CD4-positive, alpha-beta T cell (primary cell): ENCODE data around the gene ARID1B. TPM values are rescaled to one million over a fixed set of nuclear protein-coding genes. Genes with fewer than 3 reads are reported as not detected.

Experiments
- ATAC-seq: fragments of 200-7000 bp; cut with Tn5 transposase; one replicate; pipeline ENCODE4 v1.10.0; 2022; ENCODE audit warnings: mild to moderate bottlenecking; ENCODE audit not compliant: poor library complexity
- CTCF ChIA-PET: fragments of 350-600 bp; sonication (Branson Sonifier 250); formaldehyde crosslinking; loops from one replicate; lab custom pipeline; 2021; ENCODE audit warnings: antibody characterized with exemption, inconsistent platforms; lab: Charles Lee
- POLR2A ChIA-PET: fragments of 350-600 bp; sonication (Branson Sonifier 250); formaldehyde crosslinking; loops from one replicate; lab custom pipeline; 2021; ENCODE audit warnings: antibody characterized with exemption, inconsistent platforms; lab: Charles Lee
- DNase-seq, 14 experiments: peaks; one replicate each; pipeline ENCODE4 v3.0.0-alpha.2; 2013 to 2020; ENCODE audit warnings: mixed read lengths in 2 of 14
- H3K27ac ChIP-seq, 2 donors: one replicate each; pipeline versions ENCODE4 v1.5.1 to v1.7.0; 2013; ENCODE audit warnings: low read length in 2 of 2, low read depth in 1 of 2, mild to moderate bottlenecking in 1 of 2
- H3K27me3 ChIP-seq, 2 experiments: 1 replicate in 1 of 2; 2 replicates in 1 of 2; pipeline versions ENCODE4 v1.6.1 to v1.7.0; 2013; ENCODE audit warnings: low read length in 2 of 2, control low read depth in 1 of 2, mild to moderate bottlenecking in 1 of 2, moderate library complexity in 1 of 2; ENCODE audit not compliant: insufficient read depth in 2 of 2, control insufficient read depth in 1 of 2
- H3K36me3 ChIP-seq: one replicate; pipeline ENCODE4 v1.6.1; 2013; ENCODE audit warnings: low read length, control low read depth; ENCODE audit not compliant: insufficient read depth
- H3K4me1 ChIP-seq: one replicate; pipeline ENCODE4 v1.6.1; 2013; ENCODE audit warnings: low read length, control low read depth; ENCODE audit not compliant: insufficient read depth
- H3K4me3 ChIP-seq: one replicate; pipeline ENCODE4 v1.5.1; 2013; ENCODE audit warnings: mild to moderate bottlenecking, low read length, moderate library complexity
- H3K9me3 ChIP-seq, 2 experiments: 1 replicate in 1 of 2; 2 replicates in 1 of 2; pipeline versions ENCODE4 v1.6.1 to v1.7.0; 2013; ENCODE audit warnings: low read length in 2 of 2, mild to moderate bottlenecking in 2 of 2, control low read depth in 1 of 2, moderate library complexity in 1 of 2; ENCODE audit not compliant: control insufficient read depth in 1 of 2, insufficient read depth in 1 of 2
- H3K27ac Mint-ChIP-seq: one replicate; pipeline ENCODE4 v1.8.0; 2020; ENCODE audit warnings: mixed read lengths
- H3K27me3 Mint-ChIP-seq: one replicate; pipeline ENCODE4 v1.8.0; 2021; ENCODE audit warnings: mixed read lengths
- H3K36me3 Mint-ChIP-seq: one replicate; pipeline ENCODE4 v1.8.0; 2021; ENCODE audit warnings: low read depth, mixed read lengths
- H3K4me1 Mint-ChIP-seq: one replicate; pipeline ENCODE4 v1.8.0; 2021; ENCODE audit warnings: low read depth, mixed read lengths
- H3K4me3 Mint-ChIP-seq: one replicate; pipeline ENCODE4 v1.8.0; 2020; ENCODE audit warnings: mild to moderate bottlenecking, mixed read lengths
- H3K9me3 Mint-ChIP-seq: one replicate; pipeline ENCODE4 v1.8.0; 2020; ENCODE audit warnings: mixed read lengths
- intact Hi-C, 2 experiments: fragments of 100-400 bp; cut with DNase I in 1 of 2; cut with micrococcal nuclease in 1 of 2; formaldehyde crosslinking; loops; one replicate each; pipeline versions ENCODE4 v1.15.1 to v1.9.0; 2023 to 2025; cut with DNase I, micrococcal nuclease
- total RNA-seq, 174 experiments: library from RNA in 2 of 174; stranded (reverse) in 2 of 174; gene quantifications; one replicate each; pipeline ENCODE4 v1.2.3 and lab custom pipeline; 2021 to 2026
- TF ChIP-seq, protein P1 (sequence below): fragments of 200-600 bp; IDR thresholded peaks from one replicate; pipeline ENCODE4 v1.8.0; 2022; ENCODE audit warnings: antibody characterized with exemption, mild to moderate bottlenecking

The ARID1B gene
- total RNA-seq, 2 experiments from 2014 or later, result 120 to 125 TPM

DNA sequence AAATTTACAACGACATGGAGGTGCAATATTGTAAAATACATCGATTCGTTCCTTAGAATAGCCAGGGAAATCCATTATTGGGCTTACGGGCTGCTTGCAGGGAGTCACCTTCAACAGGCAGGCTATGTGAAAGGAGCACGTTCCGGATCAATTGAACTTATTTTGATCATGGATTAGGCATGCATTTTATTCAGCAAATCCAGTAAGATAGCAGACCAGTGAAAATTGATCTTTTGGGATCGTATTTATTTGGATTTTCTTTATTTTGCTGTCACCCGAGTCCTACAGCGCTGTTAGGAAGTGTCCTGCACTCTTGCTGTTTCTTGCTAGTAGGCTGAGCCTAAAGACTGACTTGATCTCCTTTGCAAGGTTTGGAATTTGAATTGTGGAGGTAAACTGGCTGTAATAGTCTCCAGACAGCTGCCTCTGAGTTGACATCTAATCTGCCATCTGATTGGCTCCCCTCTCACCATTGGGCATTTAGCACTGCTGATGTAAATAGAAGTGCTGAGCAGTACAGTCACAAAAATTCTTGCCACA is 3.0 kb downstream of the ARID1B start:
- H3K4me1 ChIP-seq, result peaks cover 19% of the 10 kb centered on the region
- peaks cover 62% of the 10 kb centered on the region for H3K4me1 Mint-ChIP-seq

DNA sequence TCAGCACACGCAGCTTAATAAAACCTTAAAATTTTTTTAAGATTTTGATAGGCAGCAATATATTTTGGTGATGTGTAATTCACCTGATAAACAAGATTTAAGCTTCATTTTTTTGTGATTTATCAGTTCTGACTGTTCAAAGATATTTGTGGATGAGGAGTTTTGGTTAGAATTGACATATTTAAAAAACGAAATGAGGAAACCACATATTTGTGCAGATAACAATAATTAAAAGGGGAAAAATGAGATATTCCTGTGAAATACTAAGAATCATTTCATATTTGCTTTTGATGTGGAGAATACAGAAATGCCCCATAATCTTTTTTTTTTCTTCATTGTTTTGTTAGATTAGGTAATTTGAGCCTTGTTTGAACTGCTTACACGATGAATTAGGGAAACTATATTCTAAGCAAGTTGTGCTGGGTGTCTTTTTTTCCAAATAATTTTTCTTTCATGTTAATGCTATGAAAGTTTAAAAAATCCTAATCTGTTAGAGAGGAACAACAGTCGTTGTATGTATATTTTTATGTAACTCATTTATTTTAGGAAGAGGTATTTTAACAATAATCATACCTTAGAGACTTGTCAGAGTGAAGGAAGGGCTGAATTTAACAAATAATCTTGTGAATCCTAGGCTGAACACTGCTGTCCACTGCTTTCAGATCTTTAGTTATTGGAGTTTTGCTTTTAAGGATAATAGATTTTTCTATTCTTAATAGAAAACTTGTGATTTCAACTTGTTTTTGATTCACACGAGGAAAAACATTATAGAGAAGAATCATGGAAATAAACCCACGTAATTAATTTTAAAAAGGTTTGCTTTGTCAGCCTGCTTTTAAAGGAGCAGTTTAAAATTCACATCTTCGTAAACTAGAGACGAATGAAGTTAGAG is 4.0 kb downstream of the ARID1B start:
- Mint-ChIP-seq H3K4me1 (peaks cover 62% of the 10 kb centered on the region), H3K36me3 (peaks cover 39% of the 10 kb centered on the region), H3K4me3 (peak overlapping the region; percentile 92), H3K9me3 (no peaks in the 10 kb centered on the region), H3K27ac (peak overlapping the region; percentile 91), H3K27me3 (no peaks in the 10 kb centered on the region)
- DNase-seq, result no peak
- Histone ChIP-seq H3K4me3 (peak overlapping the region; percentile 89), H3K27ac (peak overlapping the region; percentile 36 to 62), H3K27me3 (no peaks in the 10 kb centered on the region), H3K36me3 (peaks cover 7% of the 10 kb centered on the region), H3K4me1 (peaks cover 16% of the 10 kb centered on the region), H3K9me3 (no peaks in the 10 kb centered on the region)
- ChIA-PET POLR2A (interaction anchor here (0.7 to 6.6 kb wide), 11 partner anchors 9 to 386 kb away, joined by 3 to 141 read pairs (median 6); no protein-coding TSS in a partner anchor), CTCF (interaction anchor here (1.0 to 1.2 kb wide), 2 partner anchors 10 to 454 kb away, joined by 3 to 5 read pairs; no protein-coding TSS in a partner anchor)
- TF ChIP-seq, protein P1, sequence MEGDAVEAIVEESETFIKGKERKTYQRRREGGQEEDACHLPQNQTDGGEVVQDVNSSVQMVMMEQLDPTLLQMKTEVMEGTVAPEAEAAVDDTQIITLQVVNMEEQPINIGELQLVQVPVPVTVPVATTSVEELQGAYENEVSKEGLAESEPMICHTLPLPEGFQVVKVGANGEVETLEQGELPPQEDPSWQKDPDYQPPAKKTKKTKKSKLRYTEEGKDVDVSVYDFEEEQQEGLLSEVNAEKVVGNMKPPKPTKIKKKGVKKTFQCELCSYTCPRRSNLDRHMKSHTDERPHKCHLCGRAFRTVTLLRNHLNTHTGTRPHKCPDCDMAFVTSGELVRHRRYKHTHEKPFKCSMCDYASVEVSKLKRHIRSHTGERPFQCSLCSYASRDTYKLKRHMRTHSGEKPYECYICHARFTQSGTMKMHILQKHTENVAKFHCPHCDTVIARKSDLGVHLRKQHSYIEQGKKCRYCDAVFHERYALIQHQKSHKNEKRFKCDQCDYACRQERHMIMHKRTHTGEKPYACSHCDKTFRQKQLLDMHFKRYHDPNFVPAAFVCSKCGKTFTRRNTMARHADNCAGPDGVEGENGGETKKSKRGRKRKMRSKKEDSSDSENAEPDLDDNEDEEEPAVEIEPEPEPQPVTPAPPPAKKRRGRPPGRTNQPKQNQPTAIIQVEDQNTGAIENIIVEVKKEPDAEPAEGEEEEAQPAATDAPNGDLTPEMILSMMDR, result no peak
- ATAC-seq, result no peak
- intact Hi-C loops, result loop anchor here in 1 of 2 experiments (1.0 to 5.0 kb wide), 5 partner anchors 10 to 240 kb away; no protein-coding TSS in a partner anchor

More for the DNA sequence above, 3.0 kb downstream of the ARID1B start:
- intact Hi-C loops, result loop anchor here in 1 of 2 experiments (1.0 to 5.0 kb wide), 5 partner anchors 11 to 241 kb away; no protein-coding TSS in a partner anchor
- Mint-ChIP-seq H3K9me3 (no peaks in the 10 kb centered on the region), H3K36me3 (peaks cover 29% of the 10 kb centered on the region), H3K27ac (peak overlapping the region; percentile 91), H3K27me3 (no peaks in the 10 kb centered on the region), H3K4me3 (peak overlapping the region; percentile 92)
- peak overlapping the region; percentile 89 for H3K4me3 ChIP-seq
- ATAC-seq (peak; percentile 63), DNase-seq (peak in 13 of 14 experiments; percentile 21 to 90 (median 40))
- TF ChIP-seq, protein P1, result no peak
- H3K27me3 ChIP-seq, result no peaks in the 10 kb centered on the region
- CTCF ChIA-PET, result interaction anchor here (1.0 to 1.2 kb wide), 4 partner anchors 12 to 455 kb away, joined by 3 to 5 read pairs (median 4); no protein-coding TSS in a partner anchor
- H3K27ac ChIP-seq, result peak overlapping the region; percentile 62 to 73
- H3K9me3 ChIP-seq, result no peaks in the 10 kb centered on the region
- H3K36me3 ChIP-seq, result peaks cover 6% of the 10 kb centered on the region
- POLR2A ChIA-PET, result interaction anchor here (0.6 to 6.6 kb wide), 12 partner anchors 10 to 385 kb away, joined by 3 to 141 read pairs (median 6); no protein-coding TSS in a partner anchor
